GM06990 (cell line): ENCODE data around the gene KCNT1.

Experiments
- DNase-seq: peaks from one replicate; pipeline ENCODE4 v3.0.0-alpha.2; 2011; ENCODE audit not compliant: insufficient read length; ENCODE audit errors: extremely low read depth
- H3K27me3 ChIP-seq: replicated peaks from 2 replicates; pipeline ENCODE4 v1.6.0; 2011; ENCODE audit warnings: low read length; ENCODE audit not compliant: control insufficient read depth, insufficient read depth
- H3K36me3 ChIP-seq: 2 replicates; pipeline ENCODE4 v1.5.1; 2011; ENCODE audit warnings: low read length; ENCODE audit not compliant: control insufficient read depth, insufficient read depth
- H3K4me3 ChIP-seq: replicated peaks from 2 replicates; pipeline ENCODE4 v1.5.1; 2011; ENCODE audit warnings: low read depth, mild to moderate bottlenecking, control low read depth, low read length
- TF ChIP-seq, protein P1 (sequence below): IDR thresholded peaks from 2 replicates; pipeline ENCODE4 v1.5.1; 2011; ENCODE audit warnings: low read length, control low read depth, mild to moderate bottlenecking, inconsistent platforms; ENCODE audit not compliant: insufficient read depth, poor library complexity, severe bottlenecking

KCNT1 gene

DNA sequence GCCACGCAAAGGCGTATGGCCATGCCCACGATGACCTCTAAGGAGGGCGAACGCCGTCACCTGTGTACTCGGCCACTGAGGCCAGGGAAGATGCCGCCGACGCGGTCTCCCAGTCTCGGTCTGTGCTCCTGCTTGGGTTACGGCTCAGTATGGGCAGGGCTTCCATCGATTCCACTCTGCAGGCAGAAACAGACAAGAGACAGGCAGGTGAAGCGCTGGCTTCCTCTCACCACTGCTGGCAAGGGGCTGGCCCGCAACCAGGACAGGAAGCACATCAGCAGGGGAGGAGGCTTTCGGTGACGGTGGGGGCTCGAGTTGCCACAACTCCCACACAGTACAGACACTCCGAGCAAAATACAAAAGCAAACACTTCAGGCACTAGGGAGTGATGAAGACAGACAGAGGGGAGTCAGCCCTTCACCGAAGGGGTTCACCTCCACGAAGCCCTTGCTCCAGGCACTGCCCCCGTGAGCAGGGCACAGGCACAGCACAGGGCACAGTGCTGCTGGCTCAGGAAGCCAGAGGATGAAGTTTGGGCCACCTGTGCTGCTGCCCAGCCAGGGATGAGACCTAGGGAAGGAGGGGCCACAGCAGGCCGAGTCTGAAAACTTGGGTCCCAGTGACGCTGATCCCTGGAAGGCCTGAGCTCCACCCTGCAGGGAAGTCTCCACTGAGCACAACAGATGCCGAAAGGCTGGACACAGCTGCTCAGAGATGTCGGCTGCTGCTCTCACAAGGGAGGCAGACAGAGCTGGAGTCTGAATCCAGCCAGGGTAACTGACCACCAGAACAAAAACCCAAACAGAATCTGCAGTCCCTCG, 114.1 kb downstream of the KCNT1 start:
- TF ChIP-seq, protein P1, sequence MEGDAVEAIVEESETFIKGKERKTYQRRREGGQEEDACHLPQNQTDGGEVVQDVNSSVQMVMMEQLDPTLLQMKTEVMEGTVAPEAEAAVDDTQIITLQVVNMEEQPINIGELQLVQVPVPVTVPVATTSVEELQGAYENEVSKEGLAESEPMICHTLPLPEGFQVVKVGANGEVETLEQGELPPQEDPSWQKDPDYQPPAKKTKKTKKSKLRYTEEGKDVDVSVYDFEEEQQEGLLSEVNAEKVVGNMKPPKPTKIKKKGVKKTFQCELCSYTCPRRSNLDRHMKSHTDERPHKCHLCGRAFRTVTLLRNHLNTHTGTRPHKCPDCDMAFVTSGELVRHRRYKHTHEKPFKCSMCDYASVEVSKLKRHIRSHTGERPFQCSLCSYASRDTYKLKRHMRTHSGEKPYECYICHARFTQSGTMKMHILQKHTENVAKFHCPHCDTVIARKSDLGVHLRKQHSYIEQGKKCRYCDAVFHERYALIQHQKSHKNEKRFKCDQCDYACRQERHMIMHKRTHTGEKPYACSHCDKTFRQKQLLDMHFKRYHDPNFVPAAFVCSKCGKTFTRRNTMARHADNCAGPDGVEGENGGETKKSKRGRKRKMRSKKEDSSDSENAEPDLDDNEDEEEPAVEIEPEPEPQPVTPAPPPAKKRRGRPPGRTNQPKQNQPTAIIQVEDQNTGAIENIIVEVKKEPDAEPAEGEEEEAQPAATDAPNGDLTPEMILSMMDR: no peak
- DNase-seq: no peak
- no peaks in the 10 kb centered on the region for H3K27me3 ChIP-seq
- peaks cover 20% of the 10 kb centered on the region for H3K36me3 ChIP-seq
- no peak overlapping the region for H3K4me3 ChIP-seq

DNA sequence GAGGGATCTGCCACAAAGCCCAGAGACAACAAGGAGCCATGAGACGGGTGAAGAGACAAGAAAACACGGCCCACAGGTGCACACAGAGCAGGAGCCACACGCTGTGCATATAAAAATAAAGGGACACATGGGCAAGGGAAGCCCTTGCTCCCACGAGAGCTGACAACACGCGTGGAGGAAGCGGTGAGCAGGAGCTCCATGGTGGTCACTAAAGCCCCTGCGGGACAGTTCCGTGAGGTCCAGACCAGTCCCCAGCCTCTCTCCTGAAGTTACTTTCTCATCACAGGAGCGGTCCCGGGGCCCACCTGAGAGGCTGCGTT, 114.6 kb downstream of the KCNT1 start:
- Histone ChIP-seq H3K36me3 (peaks cover 20% of the 10 kb centered on the region), H3K27me3 (no peaks in the 10 kb centered on the region), H3K4me3 (no peak overlapping the region)
- TF ChIP-seq, protein P1: no peak
- DNase-seq: no peak

DNA sequence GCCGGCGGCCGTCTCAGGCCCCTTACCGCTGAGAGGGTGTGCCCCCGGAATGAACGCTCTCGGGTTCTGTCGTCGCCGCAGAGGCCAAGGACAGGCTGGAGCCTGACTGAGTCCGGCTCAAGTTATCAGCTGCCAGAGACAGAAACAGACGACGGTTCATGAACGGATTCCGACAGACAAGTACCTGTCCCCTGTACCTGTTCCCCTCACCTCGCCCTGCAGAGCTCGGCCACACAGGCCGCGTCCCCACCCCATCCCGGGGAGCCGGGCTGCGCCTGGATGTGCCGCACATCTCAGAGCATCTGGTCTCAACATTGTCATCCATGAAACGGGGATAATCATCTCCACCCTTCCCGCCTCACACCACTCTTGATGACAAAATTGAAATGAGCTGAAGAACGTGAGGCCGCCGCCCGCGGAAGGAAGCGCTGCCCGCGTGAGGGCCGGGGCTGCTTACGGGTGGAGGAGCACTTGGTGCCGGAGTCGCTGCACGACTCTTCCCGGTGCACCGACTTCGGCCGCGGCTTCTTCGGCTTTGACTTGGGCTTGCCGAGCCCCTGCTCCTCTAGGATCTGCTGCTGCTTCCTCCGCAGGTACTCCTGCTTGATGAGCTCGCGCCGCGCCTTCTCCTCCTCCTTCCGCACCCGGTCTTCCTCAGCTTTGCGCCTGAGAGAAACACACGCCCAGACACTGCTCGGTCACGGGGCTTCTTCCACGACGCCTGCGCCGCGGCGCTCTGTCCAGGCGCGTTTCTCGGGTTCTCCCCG, 116.1 kb downstream of the KCNT1 start:
- no peak overlapping the region for H3K4me3 ChIP-seq
- no peaks in the 10 kb centered on the region for H3K27me3 ChIP-seq
- TF ChIP-seq, protein P1: no peak
- no peak for DNase-seq
- H3K36me3 ChIP-seq: peaks cover 27% of the 10 kb centered on the region

DNA sequence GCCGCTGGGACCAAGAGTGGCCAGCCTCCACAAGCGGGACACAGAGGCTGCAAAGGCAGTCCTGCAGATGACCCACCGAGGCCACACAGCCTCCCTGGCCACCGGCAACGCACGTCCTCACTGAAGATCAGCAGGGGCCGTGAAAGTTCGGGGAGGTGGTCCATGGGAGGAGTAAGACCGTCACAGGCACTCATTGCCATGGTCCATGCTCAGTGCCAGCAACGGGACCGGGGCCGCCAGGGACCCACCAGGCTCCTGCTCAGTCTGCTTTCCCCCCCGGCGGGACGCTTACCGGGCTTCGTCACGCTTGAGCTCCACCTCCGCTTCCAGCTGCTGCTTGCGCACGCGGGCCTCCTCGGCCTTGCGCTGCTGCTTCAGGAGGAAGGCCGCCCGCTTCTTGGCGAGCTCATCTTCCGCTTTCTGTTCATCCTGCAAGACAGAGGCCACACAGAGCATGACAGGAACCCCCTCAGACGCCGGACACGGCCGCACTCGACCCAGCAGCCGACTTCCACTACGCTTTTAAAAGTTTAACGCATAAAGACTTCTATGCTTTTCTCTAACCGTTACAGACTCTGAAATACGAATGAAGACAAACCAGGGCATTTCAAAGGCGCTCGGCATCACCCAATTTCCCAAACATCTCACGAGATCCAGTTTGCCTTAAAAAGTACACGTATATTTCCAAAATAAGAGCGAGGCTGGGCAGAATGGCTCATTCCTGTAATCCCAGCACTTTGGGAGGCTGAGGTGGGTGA, 116.9 kb downstream of the KCNT1 start:
- no peak overlapping the region for H3K4me3 ChIP-seq
- TF ChIP-seq, protein P1: no peak
- no peaks in the 10 kb centered on the region for H3K27me3 ChIP-seq
- H3K36me3 ChIP-seq: peaks cover 23% of the 10 kb centered on the region
- no peak for DNase-seq

DNA sequence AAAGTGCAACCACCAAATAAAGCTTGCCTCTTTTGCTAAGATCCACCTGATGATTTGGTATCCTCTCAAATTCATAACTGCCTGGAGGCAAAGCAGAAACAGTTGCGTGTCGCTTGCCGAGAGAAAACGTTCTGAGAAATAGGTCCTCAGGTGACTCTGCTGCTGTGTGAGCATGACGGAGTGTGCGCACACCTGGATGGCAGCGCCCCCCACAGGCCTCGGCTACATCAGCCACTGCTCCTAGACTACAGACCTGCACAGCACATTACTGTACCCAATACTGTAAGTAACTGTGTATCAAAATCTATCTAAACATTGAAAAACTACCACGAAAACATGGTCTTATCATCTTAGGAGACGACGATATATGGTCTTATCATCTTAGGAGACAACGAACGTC, 117.9 kb downstream of the KCNT1 start:
- DNase-seq: no peak
- TF ChIP-seq, protein P1: no peak
- Histone ChIP-seq H3K27me3 (no peaks in the 10 kb centered on the region), H3K4me3 (no peak overlapping the region), H3K36me3 (peaks cover 20% of the 10 kb centered on the region)
